OCI-M1 (cell line): ENCODE data around the gene AREG.

Source experiments
- DNase-seq: peaks from one replicate; lab custom pipeline; 2025; lab: John Stamatoyannopoulos, UW

AREG gene

DNA sequence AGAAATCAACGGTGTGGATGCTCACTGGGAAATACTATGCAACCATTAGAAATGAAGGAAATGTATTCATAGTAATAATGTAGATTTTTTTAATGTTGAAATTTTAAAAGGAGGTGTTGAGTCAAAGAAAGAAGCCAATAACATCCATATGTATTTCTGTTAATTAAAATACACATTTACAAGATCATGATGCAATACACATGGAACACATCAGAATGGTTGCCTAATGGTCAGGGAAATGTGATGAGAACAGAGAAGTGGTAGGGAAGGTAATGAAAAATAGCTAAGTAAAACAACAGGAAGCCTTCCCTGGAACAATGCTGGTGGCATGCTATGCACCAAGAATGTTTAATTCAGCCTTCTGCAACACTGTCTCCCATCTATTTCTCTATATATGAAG is 18.2 kb downstream of the AREG start:
- DNase-seq: no peak

DNA sequence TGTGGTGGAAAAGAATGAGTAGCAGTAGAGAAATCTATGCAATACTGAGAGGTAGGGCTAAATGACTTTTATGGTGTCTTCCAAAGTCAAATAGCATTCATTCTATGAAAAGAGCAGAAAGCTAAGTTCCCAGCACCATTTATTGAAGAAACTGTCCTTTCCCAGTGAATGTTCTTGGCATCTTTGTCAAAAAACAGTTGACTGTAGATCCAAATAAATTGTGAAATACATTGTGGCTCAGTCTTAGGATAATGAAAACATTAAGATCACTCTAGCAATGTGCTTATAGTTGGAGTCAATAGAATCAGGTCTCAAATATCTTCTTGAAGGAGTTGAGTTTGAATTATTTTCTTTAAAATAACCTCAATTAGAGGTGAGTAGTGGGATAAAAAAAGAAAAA is 19.4 kb downstream of the AREG start:
- DNase-seq: no peak

DNA sequence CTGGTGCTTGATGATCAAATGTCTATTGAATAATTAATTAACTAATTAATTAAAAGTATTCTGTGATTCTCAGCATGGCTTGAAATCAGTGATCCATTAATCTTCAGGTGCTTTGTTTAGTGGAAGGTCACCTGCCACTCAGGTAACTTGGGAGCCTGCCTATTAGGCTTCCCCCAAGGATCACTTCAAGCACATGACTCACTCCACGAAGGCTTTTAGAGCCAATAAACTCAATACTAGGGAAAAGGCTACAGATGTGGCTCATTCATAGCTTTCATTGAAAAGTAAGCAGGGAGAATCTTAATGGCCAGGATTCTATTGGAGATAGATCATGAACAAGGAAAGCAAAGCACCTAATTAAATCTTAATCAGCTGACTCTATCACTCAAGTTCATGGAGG is 21.3 kb downstream of the AREG start:
- DNase-seq: no peak

DNA sequence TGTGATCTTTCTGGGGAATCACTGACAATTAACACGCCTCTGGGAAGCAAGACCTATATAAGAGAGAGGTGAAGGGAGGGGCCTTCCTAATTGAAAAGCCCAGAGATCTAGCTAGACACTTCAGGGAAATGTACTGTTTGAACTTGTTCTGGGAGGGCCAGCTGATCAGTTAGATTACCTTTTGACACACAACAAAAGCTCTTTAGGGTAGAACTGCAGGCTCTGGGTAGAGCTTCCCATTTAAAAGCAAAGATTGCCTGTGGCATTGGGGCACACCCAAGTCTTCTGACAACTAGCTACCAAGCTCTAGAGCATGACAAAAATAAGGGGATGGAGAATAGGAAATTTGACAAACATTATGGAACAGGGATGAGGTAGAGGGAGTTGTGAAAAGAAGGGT is 26.3 kb downstream of the AREG start:
- DNase-seq: no peak

DNA sequence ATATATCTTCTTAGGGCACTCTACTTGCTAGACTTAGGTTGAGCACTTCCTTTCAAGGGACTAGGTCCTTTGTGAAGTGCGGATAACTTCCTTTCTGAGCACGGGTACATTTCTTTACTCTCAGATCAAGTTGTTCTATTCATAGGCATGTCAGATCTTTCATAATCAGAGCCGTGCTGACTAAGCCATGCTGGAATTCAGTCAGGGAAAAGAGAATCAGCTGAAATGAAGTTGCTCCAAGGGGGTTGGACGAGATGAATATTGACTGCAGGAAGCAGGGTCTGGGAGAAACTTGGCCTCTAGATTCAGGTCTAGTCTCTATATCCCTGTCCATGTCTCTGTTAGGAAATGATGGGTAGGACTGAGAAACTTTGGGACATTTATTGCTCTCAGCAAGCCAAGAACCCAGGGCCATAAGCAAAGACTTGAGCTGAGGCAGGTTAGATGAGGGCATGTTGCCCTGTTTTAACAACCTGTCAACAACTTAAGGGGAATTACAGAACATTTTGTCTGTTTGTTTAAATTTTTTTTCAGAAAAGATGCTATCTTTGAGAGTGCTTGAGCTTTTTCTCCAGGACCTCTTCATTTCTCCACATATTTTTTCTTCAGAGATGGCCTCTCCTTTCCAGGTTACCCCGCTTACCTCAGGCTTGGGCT is 28.3 kb downstream of the AREG start:
- no peak for DNase-seq

DNA sequence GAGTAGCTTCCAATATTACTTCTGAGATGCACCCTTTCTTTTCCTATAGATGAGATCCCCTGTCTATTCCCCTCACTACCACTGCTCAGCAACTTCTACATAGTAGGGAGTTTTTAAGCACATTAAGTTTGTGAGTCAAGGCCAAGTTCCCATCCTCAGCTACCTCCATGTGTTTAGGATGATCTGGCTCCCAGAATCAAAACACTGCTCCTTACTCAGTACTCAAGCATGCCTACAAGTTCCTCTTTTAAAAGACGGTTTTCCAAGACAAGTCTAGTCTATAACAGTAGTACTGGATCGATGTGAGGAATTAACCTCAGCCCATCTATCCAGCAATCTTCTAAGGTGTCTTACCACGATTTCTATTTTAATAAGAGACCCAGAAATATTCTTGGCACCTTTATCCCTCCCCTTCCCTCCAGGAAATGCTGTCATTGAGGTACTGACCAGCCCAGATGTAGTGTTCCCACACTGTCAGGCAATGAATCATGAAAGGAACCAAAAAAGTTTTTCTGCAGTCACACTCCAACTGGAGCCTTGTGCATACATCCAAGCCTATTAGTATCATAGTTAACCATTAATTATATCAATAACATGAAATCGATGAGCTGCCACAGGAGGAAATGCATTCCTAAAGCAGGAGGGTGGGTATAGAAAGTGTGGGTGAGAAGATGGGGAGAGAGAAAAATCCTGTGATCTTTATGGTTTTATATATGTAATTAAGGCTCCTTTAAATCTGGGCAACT is 29.6 kb downstream of the AREG start:
- DNase-seq: no peak

DNA sequence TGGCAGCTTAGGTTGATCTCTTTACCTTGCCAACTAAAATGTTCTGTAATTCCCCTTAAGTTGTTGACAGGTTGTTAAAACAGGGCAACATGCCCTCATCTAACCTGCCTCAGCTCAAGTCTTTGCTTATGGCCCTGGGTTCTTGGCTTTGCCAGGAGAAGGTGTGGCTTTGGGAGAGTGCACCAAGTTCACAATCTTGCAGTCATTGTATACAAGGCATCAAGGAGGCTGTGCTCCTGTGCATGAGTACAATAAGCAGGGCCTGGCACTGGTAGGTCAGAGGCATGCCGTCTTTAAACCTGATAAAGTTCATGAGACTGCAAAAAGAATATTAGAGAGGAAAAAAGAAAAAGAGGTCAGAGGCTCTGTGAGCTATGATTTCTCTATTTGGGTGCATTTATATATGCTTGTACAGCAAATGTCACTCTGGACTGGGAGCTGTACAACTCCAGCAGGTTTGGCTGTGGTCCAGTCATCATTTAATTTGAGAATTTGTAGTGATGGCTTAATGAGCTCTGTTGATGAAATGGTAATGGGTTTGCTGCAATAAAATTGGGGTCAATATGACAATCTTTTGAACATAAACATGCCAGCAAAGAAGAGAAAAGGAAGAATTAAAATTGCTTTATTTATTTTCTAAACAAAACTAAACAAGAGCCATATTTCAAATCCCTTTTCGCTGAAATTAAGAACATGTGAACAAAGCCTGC is 30.3 kb downstream of the AREG start:
- DNase-seq: no peak

DNA sequence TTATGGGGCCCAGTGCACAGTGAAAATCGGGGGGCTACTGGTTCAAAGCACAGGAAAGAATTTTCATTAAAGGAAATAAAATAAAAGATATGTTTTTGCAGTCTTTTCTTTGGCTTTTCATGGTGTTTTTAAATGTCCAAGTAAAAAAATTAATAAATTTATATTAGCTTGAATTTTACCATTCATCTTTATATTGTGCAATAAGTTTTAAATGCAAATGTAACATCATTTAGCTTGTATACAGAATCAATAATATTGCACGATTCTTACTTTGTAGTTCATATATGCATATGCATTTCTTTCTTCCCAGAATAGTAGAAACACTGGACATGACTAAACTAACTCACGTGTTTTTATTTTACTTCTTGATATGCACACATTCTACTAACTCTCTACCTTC is 31.0 kb downstream of the AREG start:
- no peak for DNase-seq

DNA sequence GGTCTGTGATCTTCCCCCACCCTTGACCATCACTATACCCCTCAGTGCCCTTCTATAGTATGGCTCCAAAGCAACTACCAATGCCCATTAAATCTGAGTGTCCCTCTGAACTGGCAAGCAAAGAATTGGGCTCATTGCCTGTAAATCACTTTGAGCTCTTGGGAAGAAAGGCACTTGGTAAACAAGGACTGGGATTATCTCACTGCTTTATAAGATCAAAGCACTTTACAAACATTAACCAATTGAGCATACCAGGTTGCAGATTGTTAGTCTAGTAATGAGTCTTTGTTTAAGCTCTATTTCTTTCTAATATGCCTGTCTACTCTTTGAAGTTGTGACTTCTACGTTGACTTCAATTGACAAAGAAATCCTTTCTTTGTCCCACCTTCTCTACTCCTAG is 34.1 kb downstream of the AREG start:
- no peak for DNase-seq

DNA sequence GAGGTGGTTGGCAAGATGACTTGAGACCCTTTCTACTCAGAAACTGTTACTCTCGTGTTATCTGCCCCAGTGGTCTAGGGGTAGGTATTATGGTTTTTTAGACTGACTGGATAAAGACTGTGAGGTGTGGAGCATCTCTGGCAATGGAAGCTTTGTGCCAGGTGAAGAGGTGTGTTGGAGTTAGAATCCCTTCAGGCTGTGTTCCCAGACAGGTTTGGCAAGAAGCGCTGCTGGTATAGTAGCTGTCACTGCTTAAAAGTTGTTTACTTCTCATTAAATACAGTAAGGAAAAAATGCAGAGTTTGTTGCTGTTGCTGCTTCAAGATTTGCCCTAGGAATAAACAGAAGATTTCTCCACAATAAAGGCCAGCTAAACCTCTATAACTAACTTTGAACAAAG is 35.3 kb downstream of the AREG start:
- DNase-seq: no peak

DNA sequence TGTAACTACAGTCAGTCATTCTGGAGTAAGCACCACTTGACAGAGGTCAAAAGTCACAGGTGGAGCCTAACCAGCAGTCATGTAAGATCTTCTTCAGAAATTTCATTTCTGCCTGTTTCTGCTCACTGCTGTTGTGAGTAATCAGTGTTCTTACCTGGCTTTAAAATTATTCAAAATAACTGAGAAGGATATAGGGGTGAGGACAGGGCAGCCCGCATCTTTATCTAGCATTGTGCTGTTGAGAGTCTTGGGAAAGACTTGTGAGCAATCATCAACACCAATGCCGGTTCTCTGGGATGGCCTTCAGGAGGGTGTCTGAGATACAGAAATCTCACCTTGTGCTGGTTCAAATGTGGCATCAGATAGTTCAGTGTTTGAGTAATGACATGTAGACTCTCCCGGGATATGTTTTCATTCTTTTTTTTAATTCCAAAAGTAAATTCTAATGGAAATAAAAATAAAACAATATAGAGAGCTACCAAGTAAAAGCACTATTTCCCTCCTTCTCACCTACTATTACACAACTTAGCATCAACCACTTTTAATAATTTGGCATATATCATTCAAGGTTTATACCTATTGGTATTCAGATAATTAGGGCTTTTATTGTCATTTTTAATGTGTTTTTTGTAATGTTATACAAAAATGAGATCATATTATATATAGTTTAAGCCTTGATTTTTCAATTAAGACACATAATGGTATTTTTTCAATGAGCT is 37.1 kb downstream of the AREG start:
- no peak for DNase-seq

DNA sequence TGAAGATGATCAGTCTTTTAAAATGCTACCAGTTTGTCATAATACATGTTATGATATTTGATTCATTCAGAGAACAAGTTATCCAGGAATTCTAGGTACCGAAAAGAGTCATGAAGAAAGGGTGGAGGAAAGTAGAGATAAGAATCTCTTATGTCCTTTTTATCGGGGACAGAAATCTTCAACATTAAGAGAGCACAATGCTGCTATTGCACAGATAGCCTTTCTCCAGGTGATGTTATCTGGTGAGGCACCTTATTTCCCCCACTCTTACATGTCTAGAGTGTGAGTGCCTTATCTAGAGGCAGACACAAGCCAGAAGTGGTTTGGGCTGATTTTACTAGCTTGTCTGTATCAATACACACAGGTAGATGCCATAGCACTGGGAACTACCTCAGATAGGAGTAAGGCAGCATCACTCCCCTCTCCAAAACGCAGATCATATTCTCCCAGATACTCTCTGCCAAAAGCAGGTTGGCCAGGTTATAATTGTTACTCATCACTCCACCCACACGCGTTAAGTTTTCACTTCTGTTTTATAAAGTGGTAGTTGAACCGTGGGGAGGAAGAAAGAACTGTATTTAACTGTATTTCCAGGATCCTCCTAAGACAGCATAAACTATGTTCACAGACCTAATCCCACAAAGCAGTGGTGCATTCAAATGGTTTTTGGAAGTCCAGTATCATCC is 38.4 kb downstream of the AREG start:
- DNase-seq: no peak

DNA sequence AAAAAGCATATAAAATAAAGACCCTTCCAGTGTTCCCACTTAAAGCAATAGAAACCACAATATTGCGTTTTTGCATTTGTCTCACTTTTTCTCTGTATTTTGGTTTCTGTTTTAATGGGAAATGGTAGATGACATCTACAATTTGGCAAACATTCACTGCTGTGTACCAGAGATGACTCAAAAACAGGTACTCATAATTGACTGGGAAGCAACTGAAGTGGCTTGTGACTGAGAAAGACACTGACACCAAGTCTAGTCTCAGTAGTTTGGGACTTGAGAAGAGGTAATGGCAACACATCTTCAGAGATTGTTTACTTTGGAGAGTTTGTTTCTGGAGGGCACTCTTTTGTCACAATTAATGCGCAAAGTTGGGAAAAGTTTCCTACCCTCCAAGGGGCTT is 42.0 kb downstream of the AREG start:
- DNase-seq: no peak

DNA sequence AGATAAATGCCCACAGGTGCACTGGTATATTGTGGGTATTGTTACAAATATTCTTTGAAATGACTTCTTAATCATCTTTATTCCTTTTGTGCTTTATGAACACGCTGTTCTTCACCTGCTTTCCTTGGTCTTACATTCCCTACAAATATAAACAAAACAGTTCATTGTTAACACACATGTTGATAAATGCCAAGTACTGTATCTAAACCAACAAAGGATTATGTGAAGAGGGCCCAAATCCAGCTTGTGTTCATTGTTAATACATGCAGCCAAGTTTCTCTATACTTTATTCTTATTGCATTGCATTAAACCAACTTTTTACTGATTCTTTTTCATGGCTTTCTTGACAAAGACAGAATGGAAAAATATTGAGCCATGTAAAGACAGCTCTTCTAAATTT is 42.8 kb downstream of the AREG start:
- no peak for DNase-seq

DNA sequence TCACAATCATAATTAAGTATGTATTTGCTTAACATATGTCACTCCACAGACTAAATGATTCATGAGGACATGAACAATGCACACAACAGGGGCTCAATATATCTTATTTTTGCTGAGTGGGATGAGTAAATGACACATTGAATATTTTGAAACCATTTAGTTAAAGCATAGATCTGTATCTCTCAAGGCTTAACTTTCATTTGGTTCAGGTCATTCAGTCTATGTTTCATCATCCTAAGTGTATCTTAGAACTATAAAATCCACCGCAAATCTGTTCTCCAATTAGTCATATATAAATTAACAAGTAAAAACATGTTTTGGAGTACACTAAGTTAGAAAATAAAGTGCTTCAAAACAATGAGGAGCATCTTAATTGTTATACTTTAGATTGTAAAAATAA is 45.8 kb downstream of the AREG start:
- no peak for DNase-seq

DNA sequence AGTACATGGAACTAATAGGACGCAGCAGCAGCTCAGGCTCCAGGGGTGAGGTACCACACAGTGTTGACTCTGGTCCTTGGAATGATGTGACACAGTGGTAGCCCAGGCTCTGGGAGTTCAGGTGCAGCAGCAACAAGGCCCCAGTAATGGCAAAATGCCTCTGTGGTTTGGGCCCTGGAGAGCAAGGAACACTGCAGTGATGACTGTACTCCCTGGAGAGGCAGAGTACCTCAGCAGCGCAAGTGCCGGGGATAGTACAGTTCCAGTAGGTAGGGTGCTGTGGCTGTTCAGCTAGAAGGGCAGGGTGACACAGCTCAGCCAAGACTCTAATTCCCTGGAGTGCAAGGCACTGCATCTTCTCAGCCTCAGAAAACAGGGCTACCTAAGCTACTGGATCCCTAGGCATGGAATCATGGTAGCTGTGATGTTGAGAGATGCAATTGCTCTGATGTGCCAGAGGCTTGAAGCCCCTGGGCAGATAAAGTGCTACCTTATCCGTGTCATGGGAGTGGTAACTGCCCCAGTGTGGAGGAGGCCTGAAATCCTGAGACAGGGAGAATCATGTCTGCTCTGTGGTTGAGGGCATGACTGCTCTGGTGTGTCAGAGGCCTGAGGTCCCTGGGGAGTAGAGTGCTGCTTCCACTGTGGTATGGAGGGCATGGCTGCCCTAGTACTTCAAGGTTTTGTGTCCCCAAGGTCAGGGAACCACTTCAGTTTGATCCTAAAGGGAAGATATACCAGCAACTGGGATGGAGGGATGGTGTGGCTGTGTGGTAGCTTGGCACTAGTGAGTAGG is 55.2 kb downstream of the AREG start:
- no peak for DNase-seq

DNA sequence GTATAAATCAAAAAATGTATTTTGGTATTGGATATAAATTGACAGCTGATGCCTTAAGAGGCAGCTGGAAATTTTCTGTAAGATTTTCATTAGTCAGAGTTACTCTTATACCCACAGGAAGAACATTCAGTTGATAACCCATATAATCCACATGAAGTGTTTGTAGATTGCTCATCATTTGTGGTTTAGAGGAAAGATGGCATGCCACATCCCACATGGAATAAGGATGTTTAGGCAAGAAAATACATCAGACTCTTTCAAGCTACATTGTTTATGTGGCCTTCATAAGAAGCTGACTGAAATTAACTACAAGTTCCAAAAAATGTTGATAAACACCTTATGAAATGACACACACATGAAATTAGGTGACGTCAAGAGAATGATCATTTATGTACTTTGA is 56.6 kb downstream of the AREG start:
- no peak for DNase-seq

DNA sequence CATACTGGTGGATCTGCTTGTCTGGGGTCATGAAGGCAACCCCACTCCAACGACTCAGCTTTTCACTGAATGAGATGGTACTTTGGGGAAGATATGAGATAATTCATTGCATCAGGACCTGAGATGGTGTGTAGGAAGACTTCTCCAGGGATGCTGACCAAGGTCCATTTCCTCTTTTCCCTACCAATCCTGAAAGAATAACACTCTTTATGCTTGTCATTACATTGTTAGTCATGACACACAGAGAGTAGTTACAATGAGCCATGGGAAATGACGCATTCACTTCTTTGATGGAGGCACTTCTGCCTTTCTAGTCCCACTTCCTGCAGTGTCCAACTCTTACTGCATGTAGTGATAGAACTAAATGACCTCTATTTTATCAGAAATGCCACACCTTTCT is 58.6 kb downstream of the AREG start:
- DNase-seq: no peak

DNA sequence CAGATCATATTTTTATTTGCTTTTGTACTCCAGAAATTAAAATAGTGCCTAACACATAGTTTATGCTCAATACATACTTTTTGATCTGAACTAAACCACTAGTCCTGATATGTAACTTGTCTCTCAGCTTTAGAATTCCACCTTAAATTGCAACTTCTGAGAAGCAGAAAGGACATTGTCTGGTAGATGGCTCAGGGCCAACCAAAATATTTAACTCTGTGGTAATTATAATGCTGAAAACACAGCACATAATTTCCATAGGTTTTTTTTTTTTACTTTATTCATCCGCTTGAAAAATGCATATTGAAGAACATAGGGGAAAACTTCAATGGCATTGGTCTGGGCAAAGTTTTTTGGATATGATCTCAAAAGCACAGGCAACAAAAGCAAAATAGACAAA is 59.3 kb downstream of the AREG start:
- no peak for DNase-seq
